Mucosa of descending colon (tissue), 3 donors: ENCODE measurements around the gene SLAMF6. TPM values are rescaled to one million over a fixed set of nuclear protein-coding genes. Genes with fewer than 3 reads are reported as not detected.
"Not testable (repeated sequence)": the region's sequence is repeated elsewhere in the genome, so short reads cannot be mapped to it uniquely, and the experiment has no call there.

Experiments
- ATAC-seq: fragments of 200-7000 bp; cut with Tn5 transposase; one replicate; pipeline ENCODE4 v1.9.1; 2020; ENCODE audit warnings: mild to moderate bottlenecking, moderate library complexity
- DNase-seq, 3 donors: peaks; one replicate each; pipeline ENCODE4 v3.0.0-alpha.2; 2020
- H3K36me3 ChIP-seq: fragments of 200-600 bp; one replicate; pipeline ENCODE4 v1.8.0; 2021; ENCODE audit warnings: low read depth, mild to moderate bottlenecking
- H3K4me1 ChIP-seq: fragments of 200-600 bp; one replicate; pipeline ENCODE4 v1.8.0; 2021; ENCODE audit warnings: low read depth, mild to moderate bottlenecking
- H3K4me3 ChIP-seq: fragments of 200-600 bp; one replicate; pipeline ENCODE4 v1.8.0; 2021; ENCODE audit warnings: mild to moderate bottlenecking
- H3K9me3 ChIP-seq: fragments of 200-600 bp; one replicate; pipeline ENCODE4 v1.8.0; 2021; ENCODE audit warnings: mild to moderate bottlenecking
- intact Hi-C, 2 donors: fragments of 100-400 bp; cut with DNase I in 1 of 2; cut with micrococcal nuclease in 1 of 2; formaldehyde crosslinking; loops; one replicate each; pipeline versions ENCODE4 v1.11.0 to v1.11.1; 2022; cut with DNase I, micrococcal nuclease
- total RNA-seq, 3 donors: library from RNA; stranded (reverse); fragmentation: NEBNext Ultra II Directional in 2 of 3; extraction: Animal tissue kit (Norgen Biotek cat#: 25700) in 2 of 3; gene quantifications; one replicate each; pipeline versions ENCODE4 v1.2.1 to v1.2.4, GENCODE V29; 2021 to 2023
- TF ChIP-seq, protein P1 (sequence below): fragments of 200-600 bp; IDR thresholded peaks from one replicate; pipeline ENCODE4 v1.8.0; 2022; ENCODE audit warnings: antibody characterized with exemption, mild to moderate bottlenecking
- donor health status: DM: no; HTN: no; CAD: no; lungs with moderate emphysema.
- donor health status: DM: no; HTN: no; CAD: no.
- donor health status: DM: no; HTN: yes; CAD: no.

Gene SLAMF6
- total RNA-seq, 3 donors from 2014 or later: 1.2 to 2.6 (median 2.4) TPM

DNA sequence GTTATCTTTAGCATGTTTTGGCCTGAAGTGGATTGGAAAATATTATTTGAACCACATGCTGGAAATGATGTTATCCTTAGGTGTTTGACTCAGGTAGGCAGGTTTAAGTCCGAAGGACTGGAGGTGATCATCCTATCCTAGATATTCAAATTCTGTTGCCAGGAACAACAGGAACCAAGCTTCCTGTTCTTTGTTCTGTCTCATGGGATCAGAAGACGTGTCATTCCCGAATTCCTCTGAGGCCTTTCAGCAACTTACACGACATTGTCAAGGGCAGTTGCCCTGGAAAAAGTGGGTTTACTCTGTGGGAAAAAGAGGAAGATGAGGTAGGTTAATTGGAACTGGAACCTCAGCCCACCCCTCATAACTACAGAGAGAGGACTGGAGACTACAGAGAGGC is 36.6 kb downstream of the SLAMF6 start:
- DNase-seq: no peak
- Histone ChIP-seq H3K9me3 (no peaks in the 10 kb centered on the region), H3K4me1 (no peaks in the 10 kb centered on the region), H3K4me3 (no peak overlapping the region), H3K36me3 (no peaks in the 10 kb centered on the region)
- intact Hi-C loops: no loop called here
- ATAC-seq: no peak
- TF ChIP-seq, protein P1, sequence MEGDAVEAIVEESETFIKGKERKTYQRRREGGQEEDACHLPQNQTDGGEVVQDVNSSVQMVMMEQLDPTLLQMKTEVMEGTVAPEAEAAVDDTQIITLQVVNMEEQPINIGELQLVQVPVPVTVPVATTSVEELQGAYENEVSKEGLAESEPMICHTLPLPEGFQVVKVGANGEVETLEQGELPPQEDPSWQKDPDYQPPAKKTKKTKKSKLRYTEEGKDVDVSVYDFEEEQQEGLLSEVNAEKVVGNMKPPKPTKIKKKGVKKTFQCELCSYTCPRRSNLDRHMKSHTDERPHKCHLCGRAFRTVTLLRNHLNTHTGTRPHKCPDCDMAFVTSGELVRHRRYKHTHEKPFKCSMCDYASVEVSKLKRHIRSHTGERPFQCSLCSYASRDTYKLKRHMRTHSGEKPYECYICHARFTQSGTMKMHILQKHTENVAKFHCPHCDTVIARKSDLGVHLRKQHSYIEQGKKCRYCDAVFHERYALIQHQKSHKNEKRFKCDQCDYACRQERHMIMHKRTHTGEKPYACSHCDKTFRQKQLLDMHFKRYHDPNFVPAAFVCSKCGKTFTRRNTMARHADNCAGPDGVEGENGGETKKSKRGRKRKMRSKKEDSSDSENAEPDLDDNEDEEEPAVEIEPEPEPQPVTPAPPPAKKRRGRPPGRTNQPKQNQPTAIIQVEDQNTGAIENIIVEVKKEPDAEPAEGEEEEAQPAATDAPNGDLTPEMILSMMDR: no peak

DNA sequence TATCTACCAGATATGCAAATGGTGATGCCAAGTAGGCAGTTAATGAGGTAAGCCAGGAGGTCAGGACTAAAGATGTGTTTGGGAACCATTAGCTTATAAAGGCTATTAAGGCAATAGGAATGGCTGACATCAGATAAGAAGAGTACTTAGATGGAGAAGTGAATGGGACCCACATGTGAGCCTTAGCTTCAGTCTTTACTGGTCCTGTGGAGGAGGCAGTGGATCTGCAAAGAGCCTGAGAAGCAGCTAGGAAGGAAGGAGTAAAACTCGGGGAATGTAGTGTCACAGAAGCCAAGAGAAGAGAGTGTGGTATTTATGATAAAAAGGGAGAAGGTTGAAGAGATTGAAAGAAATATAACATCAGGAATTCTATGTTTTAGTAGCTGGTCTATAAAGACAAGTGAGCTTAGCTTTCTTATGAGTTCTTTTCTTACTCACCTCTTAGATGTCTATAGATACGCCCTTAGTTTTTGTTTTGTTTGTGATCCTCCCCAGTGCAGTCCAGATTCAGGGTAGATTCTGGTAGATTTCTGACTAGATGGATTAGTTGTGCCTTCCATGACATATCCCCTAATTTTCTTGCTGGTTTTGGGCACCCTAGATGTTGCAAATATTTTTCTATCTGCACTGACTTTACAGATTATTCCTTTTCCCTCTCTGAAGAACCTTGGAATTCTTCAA is 39.4 kb downstream of the SLAMF6 start:
- Histone ChIP-seq H3K4me3 (no peak overlapping the region), H3K36me3 (no peaks in the 10 kb centered on the region), H3K4me1 (no peaks in the 10 kb centered on the region), H3K9me3 (no peaks in the 10 kb centered on the region)
- DNase-seq (no peak), ATAC-seq (no peak)
- intact Hi-C loops: no loop called here
- TF ChIP-seq, protein P1: no peak

DNA sequence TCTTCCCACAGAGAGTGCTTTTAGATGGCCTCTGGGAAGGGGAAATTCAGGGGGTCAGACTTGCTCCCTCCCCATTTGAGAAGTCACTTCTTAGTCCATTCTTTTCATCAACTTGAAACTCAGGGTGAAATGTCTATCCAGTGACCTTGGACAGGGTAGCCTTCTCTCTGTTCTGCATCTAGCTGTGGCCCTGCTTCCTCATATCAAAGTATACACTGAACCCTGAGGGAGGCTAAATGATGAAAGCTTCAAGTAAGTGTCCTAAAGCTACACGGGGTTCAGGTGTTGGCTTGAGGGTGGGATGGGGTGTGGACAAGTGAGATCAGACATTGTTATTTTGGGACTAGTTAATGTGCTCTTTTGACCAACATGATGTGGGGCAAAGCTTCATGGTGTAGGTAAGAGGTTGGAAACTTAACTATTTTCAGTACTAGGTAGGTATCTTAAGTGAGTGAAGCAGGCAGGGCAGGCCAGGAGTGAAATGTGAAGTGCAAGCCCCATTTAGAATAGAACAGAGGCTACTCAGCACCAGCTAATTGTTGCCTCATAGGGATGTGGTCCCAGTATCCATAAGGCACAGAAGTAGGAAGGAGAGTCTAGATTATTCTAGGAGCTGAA is 41.0 kb downstream of the SLAMF6 start:
- Histone ChIP-seq H3K4me3 (no peak overlapping the region), H3K36me3 (no peaks in the 10 kb centered on the region), H3K9me3 (no peaks in the 10 kb centered on the region), H3K4me1 (no peaks in the 10 kb centered on the region)
- intact Hi-C loops: no loop called here
- ATAC-seq: no peak
- TF ChIP-seq, protein P1: no peak
- DNase-seq: no peak

DNA sequence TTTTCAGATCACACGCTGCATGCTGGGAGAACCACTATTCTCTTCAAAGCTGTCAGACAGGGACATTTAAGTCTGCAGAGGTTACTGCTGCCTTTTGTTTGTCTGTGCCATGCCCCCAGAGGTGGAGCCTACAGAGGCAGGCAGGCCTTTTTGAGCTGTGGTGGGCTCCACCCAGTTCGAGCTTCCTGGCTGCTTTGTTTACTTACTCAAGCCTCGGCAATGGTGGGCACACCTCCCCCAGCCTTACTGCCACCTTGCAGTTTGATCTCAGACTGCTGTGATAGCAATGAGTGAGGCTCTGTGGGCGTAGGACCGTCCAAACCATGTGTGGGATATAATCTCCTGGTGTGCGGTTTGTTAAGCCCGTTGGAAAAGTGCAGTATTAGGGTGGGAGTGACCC is 42.3 kb downstream of the SLAMF6 start:
- H3K36me3 ChIP-seq, H3K9me3 ChIP-seq, ATAC-seq, intact Hi-C loops, H3K4me3 ChIP-seq, DNase-seq, H3K4me1 ChIP-seq: not testable (repeated sequence)

DNA sequence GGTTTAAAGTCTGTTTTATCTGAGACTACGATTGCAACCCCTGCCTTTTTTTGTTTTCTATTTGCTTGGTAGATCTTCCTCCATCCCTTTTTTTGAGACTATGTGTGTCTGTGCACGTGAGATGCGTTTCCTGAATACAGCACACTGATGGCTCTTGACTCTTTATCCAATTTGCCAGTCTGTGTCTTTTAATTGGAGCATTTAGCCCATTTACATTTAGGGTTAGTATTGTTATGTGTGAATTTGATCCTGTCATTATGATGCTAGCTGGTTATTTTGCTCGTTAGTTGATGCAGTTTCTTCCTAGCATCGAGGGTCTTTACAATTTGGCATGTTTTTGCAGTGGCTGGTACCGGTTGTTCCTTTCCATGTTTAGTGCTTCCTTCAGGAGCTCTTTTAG is 44.0 kb downstream of the SLAMF6 start:
- H3K9me3 ChIP-seq, H3K4me3 ChIP-seq, H3K4me1 ChIP-seq, ATAC-seq, intact Hi-C loops, DNase-seq, H3K36me3 ChIP-seq: not testable (repeated sequence)

DNA sequence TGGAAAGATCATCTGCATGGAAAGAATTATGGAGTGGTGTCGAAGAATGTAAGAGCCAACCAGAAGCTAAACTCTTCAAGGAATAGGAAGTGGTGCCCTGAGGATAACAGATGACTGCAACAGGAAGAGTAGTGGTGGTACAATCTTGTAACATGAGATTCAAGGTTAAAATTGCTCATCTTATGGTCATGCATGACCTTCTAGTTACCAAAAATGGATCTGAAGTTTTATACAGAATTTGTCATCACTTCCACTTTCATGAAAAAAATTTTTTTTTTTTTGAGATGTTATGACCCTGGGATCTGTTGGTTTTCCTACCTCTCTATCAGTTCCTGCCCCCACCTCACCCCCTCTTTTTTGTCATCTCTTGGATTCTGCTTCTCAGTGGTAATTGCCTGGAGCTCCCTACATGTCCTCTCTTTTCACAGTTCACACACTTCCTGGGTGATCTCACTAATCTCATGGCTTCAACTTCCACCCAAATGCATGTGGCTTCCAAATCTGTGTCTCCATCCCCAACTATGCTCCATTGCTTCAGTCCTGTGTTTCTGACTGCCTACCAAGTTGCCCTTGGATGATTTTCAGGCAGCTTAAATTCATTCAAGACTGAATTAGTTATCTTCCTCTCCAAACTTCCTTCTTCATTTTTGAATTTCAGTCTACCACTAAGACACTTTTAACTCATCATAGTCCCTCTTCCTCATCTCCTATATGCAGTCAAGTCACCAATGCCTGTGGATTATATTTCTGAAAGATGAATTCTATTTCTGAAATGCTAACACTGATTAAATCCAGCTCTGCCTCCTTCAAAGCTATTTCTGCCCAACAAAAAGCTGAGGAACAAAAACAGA is 48.4 kb downstream of the SLAMF6 start:
- no peaks in the 10 kb centered on the region for H3K9me3 ChIP-seq
- H3K4me1 ChIP-seq: no peaks in the 10 kb centered on the region
- no peak for ATAC-seq
- H3K36me3 ChIP-seq: no peaks in the 10 kb centered on the region
- intact Hi-C loops: no loop called here
- DNase-seq: no peak
- TF ChIP-seq, protein P1: no peak
- no peak overlapping the region for H3K4me3 ChIP-seq
